ENCODE measurements around the gene CSNK1G3.

The CSNK1G3 gene

GRCh38 chr5:123598028-123598689 lies 86.2 kb downstream of the CSNK1G3 start:
- no peak for TF ChIP-seq CTCF (conservative IDR thresholded peaks at IDR 0.05)
- no peak for TF ChIP-seq ZFX (IDR thresholded peaks at IDR 0.05)

GRCh38 chr5:123599171-123599570 lies 87.2 kb downstream of the CSNK1G3 start:
- TF ChIP-seq CTCF (conservative IDR thresholded peaks at IDR 0.05), result no peak
- TF ChIP-seq ZFX (IDR thresholded peaks at IDR 0.05), result no peak
- H3K27ac ChIP-seq, result no peak overlapping the region

More at GRCh38 chr5:123598028-123598689, 86.2 kb downstream of the CSNK1G3 start:
- no peak overlapping the region for H3K27ac ChIP-seq

GRCh38 chr5:123601610-123602009 lies 89.6 kb downstream of the CSNK1G3 start:
- TF ChIP-seq ZFX (IDR thresholded peaks at IDR 0.05), result no peak
- no peak for TF ChIP-seq CTCF (conservative IDR thresholded peaks at IDR 0.05)

GRCh38 chr5:123605822-123606221 lies 93.8 kb downstream of the CSNK1G3 start:
- TF ChIP-seq ZFX (IDR thresholded peaks at IDR 0.05) (no peak), CTCF (conservative IDR thresholded peaks at IDR 0.05) (no peak)
- H3K27ac ChIP-seq, result no peak overlapping the region

More at GRCh38 chr5:123601610-123602009, 89.6 kb downstream of the CSNK1G3 start:
- no peak overlapping the region for H3K27ac ChIP-seq

- H3K27ac ChIP-seq, result no peak overlapping the region
Observed at GRCh38 chr5:123610209-123610608, 98.2 kb downstream of the CSNK1G3 start.

GRCh38 chr5:123610665-123611405 lies 98.9 kb downstream of the CSNK1G3 start:
- H3K27ac ChIP-seq, result no peak overlapping the region
- TF ChIP-seq ZFX (IDR thresholded peaks at IDR 0.05) (no peak), CTCF (conservative IDR thresholded peaks at IDR 0.05) (peak; percentile 100)

More at GRCh38 chr5:123610209-123610608, 98.2 kb downstream of the CSNK1G3 start:
- TF ChIP-seq ZFX (IDR thresholded peaks at IDR 0.05), result no peak
- TF ChIP-seq CTCF (conservative IDR thresholded peaks at IDR 0.05), result no peak

- H3K27ac ChIP-seq, result no peak overlapping the region
- TF ChIP-seq CTCF (conservative IDR thresholded peaks at IDR 0.05) (peak; percentile 59), ZFX (IDR thresholded peaks at IDR 0.05) (no peak)
Observed at GRCh38 chr5:123611406-123611709, 99.4 kb downstream of the CSNK1G3 start.

All from C4-2B (cell line).